Fibroblast of villous mesenchyme (primary cell): Measurements from ENCODE around the gene MAPRE2. TPM values are rescaled to one million over a fixed set of nuclear protein-coding genes. Genes with fewer than 3 reads are reported as not detected.

Experiments used
- DNase-seq: peaks from one replicate; pipeline ENCODE4 v3.0.0-alpha.2; 2010; ENCODE audit warnings: low read depth
- H3K4me3 ChIP-seq: 2 replicates; pipeline ENCODE4 v1.5.1; 2011; ENCODE audit warnings: low read depth, mild to moderate bottlenecking, low read length
- total RNA-seq: library from RNA; depleted of rRNA; stranded (reverse); fragments of >200 nt; gene quantifications from 2 replicates; pipeline ENCODE4 v1.2.3, GENCODE V29; 2012
- TF ChIP-seq, protein P1 (sequence below): IDR thresholded peaks from 2 replicates; pipeline ENCODE4 v1.5.1; 2012; ENCODE audit warnings: low read depth, mild to moderate bottlenecking, low read length; ENCODE audit not compliant: insufficient read depth

MAPRE2 gene
- total RNA-seq, 1 donor: 18.6 TPM

DNA sequence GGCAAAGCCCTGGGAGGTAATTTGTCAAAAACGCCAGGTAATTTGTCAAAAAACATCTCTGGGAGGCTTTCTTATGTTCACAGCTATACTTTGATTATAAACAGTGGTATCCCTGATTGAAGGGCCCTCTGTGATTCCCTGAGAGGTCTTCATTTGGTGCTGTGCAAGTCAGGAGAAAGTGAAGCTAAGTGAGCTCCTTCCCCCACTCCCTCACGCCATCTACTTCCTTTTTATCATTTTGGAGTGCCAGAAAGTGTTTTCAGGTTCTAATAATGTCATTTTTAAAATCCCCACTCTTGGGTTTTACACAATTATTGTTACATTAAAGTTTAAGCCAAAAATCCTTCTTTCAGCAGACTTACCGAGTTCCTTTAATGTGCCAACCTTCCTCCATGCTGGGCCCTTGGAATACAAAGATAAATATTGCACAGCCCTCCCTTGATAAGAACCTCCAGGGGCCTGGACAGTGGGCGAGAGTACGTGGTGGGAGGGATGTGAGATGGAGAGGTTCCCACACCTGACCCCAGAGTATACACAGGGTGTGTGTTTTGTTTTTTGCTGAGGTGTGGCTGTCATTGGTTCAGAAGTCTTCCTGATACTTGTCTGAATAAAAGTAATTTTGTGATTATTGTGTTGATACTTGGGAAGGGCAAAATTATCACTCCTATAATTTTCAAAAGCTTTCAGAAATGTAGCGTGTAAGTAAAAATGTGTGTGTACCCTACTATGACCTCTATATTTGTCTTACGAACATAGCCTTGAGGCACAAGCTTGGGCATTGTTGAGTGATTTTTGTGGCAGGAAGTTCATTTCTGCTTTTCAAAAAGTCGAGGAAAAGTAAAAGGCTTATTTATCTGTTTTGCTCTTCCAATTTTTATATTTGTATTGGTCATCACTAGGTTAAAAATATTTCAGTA, 8.2 kb downstream of the MAPRE2 start:
- DNase-seq: no peak
- TF ChIP-seq, protein P1, sequence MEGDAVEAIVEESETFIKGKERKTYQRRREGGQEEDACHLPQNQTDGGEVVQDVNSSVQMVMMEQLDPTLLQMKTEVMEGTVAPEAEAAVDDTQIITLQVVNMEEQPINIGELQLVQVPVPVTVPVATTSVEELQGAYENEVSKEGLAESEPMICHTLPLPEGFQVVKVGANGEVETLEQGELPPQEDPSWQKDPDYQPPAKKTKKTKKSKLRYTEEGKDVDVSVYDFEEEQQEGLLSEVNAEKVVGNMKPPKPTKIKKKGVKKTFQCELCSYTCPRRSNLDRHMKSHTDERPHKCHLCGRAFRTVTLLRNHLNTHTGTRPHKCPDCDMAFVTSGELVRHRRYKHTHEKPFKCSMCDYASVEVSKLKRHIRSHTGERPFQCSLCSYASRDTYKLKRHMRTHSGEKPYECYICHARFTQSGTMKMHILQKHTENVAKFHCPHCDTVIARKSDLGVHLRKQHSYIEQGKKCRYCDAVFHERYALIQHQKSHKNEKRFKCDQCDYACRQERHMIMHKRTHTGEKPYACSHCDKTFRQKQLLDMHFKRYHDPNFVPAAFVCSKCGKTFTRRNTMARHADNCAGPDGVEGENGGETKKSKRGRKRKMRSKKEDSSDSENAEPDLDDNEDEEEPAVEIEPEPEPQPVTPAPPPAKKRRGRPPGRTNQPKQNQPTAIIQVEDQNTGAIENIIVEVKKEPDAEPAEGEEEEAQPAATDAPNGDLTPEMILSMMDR: no peak

DNA sequence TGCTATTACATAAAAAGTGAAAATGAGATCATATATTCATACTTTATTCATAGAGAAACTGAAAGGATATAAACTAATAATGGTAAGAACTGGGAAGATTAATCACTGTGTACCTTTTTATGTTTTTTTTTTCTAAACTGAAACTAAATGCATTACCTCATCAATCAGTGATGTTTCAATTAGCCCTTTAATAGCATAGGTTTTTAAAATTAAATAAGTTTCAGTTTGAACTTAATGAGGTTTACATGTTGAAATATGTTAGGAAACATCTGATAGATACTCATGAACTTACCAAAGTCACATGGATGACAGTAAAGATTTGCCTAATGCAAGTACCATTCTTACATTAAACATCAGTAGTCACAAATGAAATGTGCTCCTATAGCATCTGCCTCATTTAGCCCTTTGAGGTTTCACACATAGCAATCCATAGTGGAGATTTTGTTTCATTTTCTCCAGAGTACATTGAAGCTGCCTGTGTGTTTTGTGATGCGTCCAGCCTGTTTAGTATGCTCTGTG, 8.9 kb downstream of the MAPRE2 start:
- DNase-seq: peak; percentile 52
- H3K4me3 ChIP-seq: no peak overlapping the region
- TF ChIP-seq, protein P1: no peak

More for the DNA sequence above, 8.2 kb downstream of the MAPRE2 start:
- no peak overlapping the region for H3K4me3 ChIP-seq

DNA sequence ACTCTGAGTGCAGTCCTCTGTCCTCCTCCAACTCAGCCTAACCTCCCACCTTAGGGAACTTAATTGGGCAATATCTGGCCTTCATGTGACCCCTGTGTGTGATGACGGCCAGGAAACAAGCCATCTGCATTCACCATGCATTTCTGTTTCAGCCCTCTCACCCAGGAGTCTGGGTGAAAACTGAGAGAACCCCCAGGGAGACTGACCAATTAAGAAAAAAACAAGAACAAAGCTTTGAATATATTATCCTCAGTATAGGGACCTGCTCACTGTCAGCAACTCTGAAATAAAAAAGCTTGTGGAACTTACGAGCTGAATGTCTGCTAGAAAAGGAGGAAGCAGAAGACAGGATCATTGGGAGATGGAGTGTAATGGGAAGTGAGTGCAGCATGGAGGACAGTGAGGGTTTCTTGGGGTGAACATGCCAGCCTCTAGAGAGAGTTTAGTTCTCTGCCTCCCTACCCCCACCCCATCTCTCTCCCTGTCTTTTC, 9.5 kb downstream of the MAPRE2 start:
- H3K4me3 ChIP-seq: no peak overlapping the region
- TF ChIP-seq, protein P1: no peak
- DNase-seq: peak; percentile 58

DNA sequence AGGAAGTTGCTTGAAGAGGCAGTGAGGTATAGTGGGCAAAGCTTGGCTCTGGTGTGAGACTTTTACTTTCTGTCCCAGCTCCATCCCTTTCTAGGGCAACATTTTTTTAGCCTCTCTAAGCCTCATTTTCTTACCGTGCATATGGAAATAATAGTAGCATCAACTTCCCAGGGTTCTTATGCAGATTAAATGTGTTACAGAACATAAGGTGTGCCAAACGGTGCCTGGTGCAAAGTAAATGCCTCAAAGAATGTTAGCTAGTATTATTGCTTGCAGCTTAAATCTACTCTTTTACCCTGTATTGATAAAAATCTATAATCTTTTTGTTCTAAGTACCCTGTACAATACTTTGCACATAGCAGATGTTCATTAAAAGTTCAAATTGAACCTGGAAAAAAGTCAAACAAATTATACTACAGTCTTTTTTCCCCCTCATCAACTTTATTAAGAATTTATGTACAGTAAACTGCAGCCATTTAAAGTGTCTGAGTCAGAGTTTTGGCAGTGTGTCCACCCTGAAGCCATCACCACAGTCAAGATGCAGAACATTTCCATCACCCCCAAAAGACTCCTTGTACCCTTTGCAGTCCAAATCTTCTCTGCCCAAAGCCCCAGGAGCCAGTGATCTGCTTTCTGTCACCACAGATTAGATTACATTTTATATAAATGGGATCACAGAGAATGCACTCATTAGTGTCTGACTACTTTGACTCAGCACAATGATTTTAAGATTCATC, 10.6 kb downstream of the MAPRE2 start:
- no peak for DNase-seq
- no peak overlapping the region for H3K4me3 ChIP-seq
- TF ChIP-seq, protein P1: no peak

DNA sequence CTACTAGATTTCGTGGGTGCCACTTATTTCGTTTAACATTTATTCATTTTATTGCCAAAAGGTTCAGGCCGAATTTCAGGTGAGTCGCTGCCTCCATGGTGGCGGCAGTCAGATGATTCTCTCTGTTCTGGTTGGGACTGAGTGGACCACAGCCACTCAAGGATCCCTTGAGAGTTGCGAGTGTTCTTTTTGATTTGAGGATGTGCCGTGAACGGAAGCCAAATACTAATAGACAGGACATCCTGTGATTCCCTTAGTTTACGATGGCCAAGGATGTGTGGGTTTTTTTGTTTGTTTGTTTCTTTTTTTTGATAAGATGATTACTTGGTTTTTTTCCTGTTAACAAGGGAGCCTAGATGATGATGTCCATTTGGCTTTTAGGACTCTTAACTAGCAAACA, 13.2 kb downstream of the MAPRE2 start:
- no peak overlapping the region for H3K4me3 ChIP-seq
- no peak for DNase-seq
- TF ChIP-seq, protein P1: no peak

DNA sequence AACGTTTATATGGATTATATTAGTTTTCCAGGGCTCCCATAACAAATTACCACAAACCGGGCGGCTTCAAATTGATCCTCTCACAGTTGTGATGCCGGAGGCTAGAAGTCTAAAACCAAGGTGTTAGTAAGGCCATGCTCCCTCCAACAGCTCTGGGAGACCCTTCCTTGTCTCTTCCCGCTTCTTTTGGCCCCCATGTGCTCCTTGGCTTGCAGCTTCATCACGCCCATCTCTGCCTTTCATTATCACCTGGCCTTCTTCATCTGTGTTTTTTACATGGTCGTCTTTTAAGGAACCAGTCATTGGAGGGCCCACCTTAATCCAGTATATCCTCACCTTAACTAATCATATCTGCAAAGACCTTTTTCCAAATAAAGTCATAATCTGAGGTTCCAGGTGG, 13.9 kb downstream of the MAPRE2 start:
- H3K4me3 ChIP-seq: no peak overlapping the region
- TF ChIP-seq, protein P1: no peak
- no peak for DNase-seq
